SU-DHL-6 (cell line): Measurements from ENCODE around the gene ADGRB3.
A peak's percentile ranks its signal among the peaks of the same experiment; 100 is the strongest.

ENCODE experiments used
- H2AFZ ChIP-seq: fragments of 200-600 bp; sonication (generic); 2 replicates; pipeline ENCODE4 v1.6.1; 2014; ENCODE audit warnings: low read depth, mild to moderate bottlenecking, moderate library complexity, mixed read lengths, antibody characterized with exemption, low read length; ENCODE audit not compliant: severe bottlenecking
- H3F3A ChIP-seq: fragments of 200-600 bp; shearing (Covaris generic); 2 replicates; pipeline ENCODE4 v1.6.0; 2016; ENCODE audit warnings: antibody characterized with exemption, mild to moderate bottlenecking; ENCODE audit not compliant: insufficient read depth
- H3K27ac ChIP-seq: fragments of 200-600 bp; sonication (generic); 2 replicates; pipeline ENCODE4 v1.5.1; 2016; ENCODE audit warnings: low read depth, mild to moderate bottlenecking, low read length, moderate library complexity, mixed read lengths
- H3K27me3 ChIP-seq: fragments of 200-600 bp; sonication (generic), shearing (Covaris generic); 2 replicates; pipeline ENCODE4 v1.6.0; 2014; ENCODE audit warnings: mild to moderate bottlenecking, low read length
- H3K36me3 ChIP-seq: fragments of 200-600 bp; sonication (generic); 2 replicates; pipeline ENCODE4 v1.6.1; 2014; ENCODE audit warnings: mild to moderate bottlenecking, low read length, mixed read lengths
- H3K4me2 ChIP-seq: fragments of 300-600, 200-600 bp; shearing (Covaris generic), sonication (generic); 2 replicates; pipeline ENCODE4 v1.6.0; 2014; ENCODE audit warnings: low read length, low read depth, mild to moderate bottlenecking; ENCODE audit not compliant: poor library complexity, severe bottlenecking
- H3K4me3 ChIP-seq: fragments of 200-600 bp; sonication (generic); 2 replicates; pipeline ENCODE4 v1.5.1; 2014; ENCODE audit warnings: antibody characterized with exemption, low read length, mild to moderate bottlenecking, mixed read lengths; ENCODE audit not compliant: insufficient read depth, poor library complexity, severe bottlenecking
- H3K79me2 ChIP-seq: fragments of 200-600 bp; sonication (generic); 2 replicates; pipeline ENCODE4 v1.6.1; 2014; ENCODE audit warnings: mild to moderate bottlenecking, low read length, moderate library complexity; ENCODE audit not compliant: insufficient read depth
- H3K9ac ChIP-seq: fragments of 200-600 bp; sonication (generic); 2 replicates; pipeline ENCODE4 v1.7.0; 2014; ENCODE audit warnings: mild to moderate bottlenecking, low read length
- H3K9me2 ChIP-seq: fragments of 200-600 bp; sonication (generic); replicated peaks from 2 replicates; pipeline ENCODE4 v1.6.1; 2014; ENCODE audit warnings: low read length; ENCODE audit not compliant: insufficient read depth
- H3K9me3 ChIP-seq: fragments of 200-600 bp; sonication (generic); 2 replicates; pipeline ENCODE4 v1.6.1; 2014; ENCODE audit warnings: low read length, mixed read lengths; ENCODE audit not compliant: insufficient read depth
- H4K20me1 ChIP-seq: fragments of 200-600 bp; sonication (generic); 2 replicates; pipeline ENCODE4 v1.6.1; 2014; ENCODE audit warnings: low read depth, mild to moderate bottlenecking, antibody characterized with exemption, low read length, moderate library complexity, mixed read lengths
- CTCF ChIP-seq: fragments of 200-600 bp; sonication (generic); IDR thresholded peaks from one replicate; pipeline ENCODE4 v1.5.1; 2017; ENCODE audit warnings: antibody characterized with exemption, mild to moderate bottlenecking, low read length, moderate library complexity; ENCODE audit not compliant: insufficient read depth, poor library complexity, severe bottlenecking
- EZH2phosphoT487 ChIP-seq: fragments of 200-600 bp; sonication (generic), shearing (Covaris generic); conservative IDR thresholded peaks from 2 replicates; pipeline ENCODE4 v1.6.1; 2018; ENCODE audit warnings: mild to moderate bottlenecking, antibody characterized with exemption, low read length, moderate library complexity, mixed read lengths

Gene ADGRB3

GRCh38 chr6:68634726-68635411, at the start of gene ADGRB3:
ADGRB3 (plus strand) TSS chr6:68635282; CDS start chr6:68638676, 3,394 bp downstream.
- H4K20me1 ChIP-seq = no peaks in the 10 kb centered on the region
- no peaks in the 10 kb centered on the region for H3K36me3 ChIP-seq
- no peaks in the 10 kb centered on the region for H3F3A ChIP-seq
- TF ChIP-seq EZH2phosphoT487 (no peak), CTCF (no peak)
- no peaks in the 10 kb centered on the region for H3K27me3 ChIP-seq
- peak within 1 kb of the TSS; percentile 95 for H3K4me2 ChIP-seq
- peak within 1 kb of the TSS; percentile 100 for H2AFZ ChIP-seq
- H3K79me2 ChIP-seq = no peaks in the 10 kb centered on the region
- H3K27ac ChIP-seq = no peak within 1 kb of the TSS
- no peaks in the 10 kb centered on the region for H3K9me2 ChIP-seq
- peak within 1 kb of the TSS; percentile 70 for H3K9ac ChIP-seq
- no peaks in the 10 kb centered on the region for H3K9me3 ChIP-seq
- H3K4me3 ChIP-seq = peak within 1 kb of the TSS; percentile 91

GRCh38 chr6:68593558-68593957, 41.5 kb upstream of the ADGRB3 start:
- Histone ChIP-seq H3K4me3 (no peak overlapping the region), H2AFZ (no peak overlapping the region), H3F3A (no peaks in the 10 kb centered on the region), H3K36me3 (no peaks in the 10 kb centered on the region), H3K9me2 (no peaks in the 10 kb centered on the region), H3K27me3 (no peaks in the 10 kb centered on the region), H3K27ac (no peak overlapping the region), H3K9ac (no peak overlapping the region), H4K20me1 (no peaks in the 10 kb centered on the region), H3K9me3 (no peaks in the 10 kb centered on the region; the same call in 1 of the 2 replicates), H3K79me2 (no peaks in the 10 kb centered on the region), H3K4me2 (no peak overlapping the region)
- TF ChIP-seq CTCF (no peak), EZH2phosphoT487 (no peak)

GRCh38 chr6:68597642-68598041, 37.4 kb upstream of the ADGRB3 start:
- Histone ChIP-seq H3F3A (no peaks in the 10 kb centered on the region), H3K4me2 (no peak overlapping the region), H2AFZ (no peak overlapping the region), H3K9me2 (no peaks in the 10 kb centered on the region), H3K27ac (no peak overlapping the region), H3K79me2 (no peaks in the 10 kb centered on the region), H4K20me1 (no peaks in the 10 kb centered on the region), H3K27me3 (no peaks in the 10 kb centered on the region), H3K9me3 (no peaks in the 10 kb centered on the region; the same call in 1 of the 2 replicates), H3K4me3 (no peak overlapping the region), H3K9ac (no peak overlapping the region), H3K36me3 (no peaks in the 10 kb centered on the region)
- no peak for TF ChIP-seq EZH2phosphoT487

- no peaks in the 10 kb centered on the region for H3F3A ChIP-seq
- TF ChIP-seq CTCF = no peak
- no peak for TF ChIP-seq EZH2phosphoT487
- no peaks in the 10 kb centered on the region for H3K9me3 ChIP-seq
- no peak overlapping the region for H3K9ac ChIP-seq
- H3K79me2 ChIP-seq = no peaks in the 10 kb centered on the region
- no peaks in the 10 kb centered on the region for H3K27me3 ChIP-seq
- no peak overlapping the region for H2AFZ ChIP-seq
- H4K20me1 ChIP-seq = no peaks in the 10 kb centered on the region
- H3K9me2 ChIP-seq = no peaks in the 10 kb centered on the region
- H3K4me2 ChIP-seq = no peak overlapping the region
- H3K4me3 ChIP-seq = no peak overlapping the region
- H3K36me3 ChIP-seq = no peaks in the 10 kb centered on the region
- H3K27ac ChIP-seq = no peak overlapping the region
These were observed 19.1 kb upstream of the ADGRB3 start for GRCh38 chr6:68615938-68616337.
